Muscle layer of duodenum (tissue), 2 donors: ENCODE measurements around the gene KDM4B.
"Not testable (repeated sequence)": the region's sequence is repeated elsewhere in the genome, so short reads cannot be mapped to it uniquely, and the experiment has no call there.

Source experiments
- H3K27ac ChIP-seq: one replicate; pipeline ENCODE4 v1.7.0; 2013; ENCODE audit warnings: mild to moderate bottlenecking, low read length
- H3K27me3 ChIP-seq: one replicate; pipeline ENCODE4 v1.7.0; 2013; ENCODE audit warnings: low read depth, mild to moderate bottlenecking, control low read depth, low read length
- H3K36me3 ChIP-seq, 2 donors: one replicate each; pipeline ENCODE4 v1.7.0; 2013; ENCODE audit warnings: low read length in 2 of 2, control low read depth in 1 of 2, mild to moderate bottlenecking in 1 of 2; ENCODE audit not compliant: insufficient read depth in 2 of 2, control insufficient read depth in 1 of 2
- H3K4me1 ChIP-seq, 2 donors: one replicate each; pipeline ENCODE4 v1.7.0; 2013; ENCODE audit warnings: low read length in 2 of 2, mild to moderate bottlenecking in 2 of 2, control low read depth in 1 of 2, moderate library complexity in 1 of 2; ENCODE audit not compliant: insufficient read depth in 2 of 2, control insufficient read depth in 1 of 2
- H3K4me3 ChIP-seq, 2 donors: one replicate each; pipeline ENCODE4 v1.7.0; 2013; ENCODE audit warnings: low read length in 2 of 2, low read depth in 1 of 2, mild to moderate bottlenecking in 1 of 2
- H3K9me3 ChIP-seq, 2 donors: one replicate each; pipeline ENCODE4 v1.7.0; 2013; ENCODE audit warnings: low read length in 2 of 2, control low read depth in 1 of 2, mild to moderate bottlenecking in 1 of 2; ENCODE audit not compliant: control insufficient read depth in 1 of 2
- donor health status: healthy.

Gene KDM4B

GRCh38 chr19:4968462-4969291 is at the start of gene KDM4B:
Gene KDM4B (plus strand): TSS chr19:4969113. CDS start chr19:5032891, 63,778 bp downstream.
- Histone ChIP-seq H3K4me1 (peaks cover 0 to 34% of the 10 kb centered on the region in 2 donors), H3K36me3 (no peaks in the 10 kb centered on the region), H3K4me3 (peak within 1 kb of the TSS; percentile 67 to 90), H3K27ac (peak within 1 kb of the TSS; percentile 67), H3K9me3 (no peaks in the 10 kb centered on the region), H3K27me3 (no peaks in the 10 kb centered on the region)

DNA sequence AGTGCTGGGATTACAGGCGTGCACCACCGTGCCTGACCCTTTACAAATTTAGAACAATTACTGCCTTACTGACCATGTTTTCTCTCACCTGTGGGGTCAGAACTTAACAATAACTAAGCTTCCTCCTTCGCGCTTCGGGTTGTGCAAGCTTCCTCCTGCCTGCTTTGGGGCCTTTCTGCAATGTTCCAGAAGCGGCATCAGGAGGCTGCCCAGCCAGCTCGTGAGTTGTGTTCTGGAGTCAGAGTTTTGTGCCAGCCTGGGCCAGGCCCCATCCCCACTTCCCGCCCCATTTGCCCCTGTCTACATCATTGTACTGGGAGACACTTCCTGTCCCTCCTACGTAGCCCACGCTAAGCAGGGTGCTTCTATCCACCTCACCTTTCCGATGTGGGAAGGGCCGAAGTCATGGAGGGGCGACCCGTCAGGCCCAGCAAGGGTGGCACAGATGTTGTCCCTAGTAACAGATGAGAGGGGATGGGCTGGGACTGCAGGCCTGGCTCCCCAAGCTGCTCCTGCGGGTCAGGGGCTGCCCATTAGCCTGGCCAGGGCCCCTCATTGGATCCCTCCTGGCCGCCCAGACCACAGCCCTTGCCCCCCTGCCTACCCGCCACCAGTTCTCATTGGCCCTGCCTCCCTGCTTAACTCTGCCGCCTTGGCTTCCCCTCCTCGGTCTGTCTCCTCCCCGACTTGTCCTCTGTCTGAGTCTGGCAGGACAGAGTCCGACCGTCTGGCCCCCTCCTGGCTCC is 46.2 kb upstream of the KDM4B start:
- no peaks in the 10 kb centered on the region for H3K4me1 ChIP-seq
- H3K27me3 ChIP-seq: no peaks in the 10 kb centered on the region
- no peaks in the 10 kb centered on the region for H3K36me3 ChIP-seq
- H3K9me3 ChIP-seq: no peaks in the 10 kb centered on the region
- H3K4me3 ChIP-seq: no peak overlapping the region
- no peak overlapping the region for H3K27ac ChIP-seq

GRCh38 chr19:4923276-4923747 is 45.6 kb upstream of the KDM4B start:
- no peaks in the 10 kb centered on the region for H3K36me3 ChIP-seq

GRCh38 chr19:4929186-4929585 is 39.7 kb upstream of the KDM4B start:
- no peaks in the 10 kb centered on the region for H3K4me1 ChIP-seq
- H3K4me3 ChIP-seq: no peak overlapping the region
- H3K9me3 ChIP-seq: no peaks in the 10 kb centered on the region
- H3K36me3 ChIP-seq: no peaks in the 10 kb centered on the region
- H3K27me3 ChIP-seq: no peaks in the 10 kb centered on the region
- no peak overlapping the region for H3K27ac ChIP-seq

More at GRCh38 chr19:4923276-4923747, 45.6 kb upstream of the KDM4B start:
- Histone ChIP-seq H3K27ac (no peak overlapping the region), H3K9me3 (no peaks in the 10 kb centered on the region), H3K4me1 (no peaks in the 10 kb centered on the region), H3K27me3 (no peaks in the 10 kb centered on the region), H3K4me3 (no peak overlapping the region)

DNA sequence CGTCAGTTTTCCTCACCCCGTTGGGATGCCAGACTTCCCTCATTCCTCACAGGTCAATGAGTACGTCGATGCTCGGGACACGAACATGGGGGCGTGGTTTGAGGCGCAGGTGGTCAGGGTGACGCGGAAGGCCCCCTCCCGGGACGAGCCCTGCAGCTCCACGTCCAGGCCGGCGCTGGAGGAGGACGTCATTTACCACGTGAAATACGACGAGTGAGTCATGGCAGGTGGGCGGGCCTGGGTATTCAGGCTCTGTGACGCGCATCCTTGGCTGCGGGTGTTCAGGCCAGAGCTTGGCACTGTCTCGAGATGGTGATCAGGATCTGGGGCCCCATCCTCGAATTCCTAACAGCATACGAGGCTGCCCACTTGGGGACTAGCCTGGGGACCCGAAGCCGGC is 38.2 kb upstream of the KDM4B start:
- no peaks in the 10 kb centered on the region for H3K9me3 ChIP-seq
- no peak overlapping the region for H3K27ac ChIP-seq
- H3K4me1 ChIP-seq: no peaks in the 10 kb centered on the region
- no peaks in the 10 kb centered on the region for H3K27me3 ChIP-seq
- no peak overlapping the region for H3K4me3 ChIP-seq
- no peaks in the 10 kb centered on the region for H3K36me3 ChIP-seq

GRCh38 chr19:4932711-4933110 is 36.2 kb upstream of the KDM4B start:
- Histone ChIP-seq H3K27me3 (no peaks in the 10 kb centered on the region), H3K4me1 (no peaks in the 10 kb centered on the region), H3K9me3 (no peaks in the 10 kb centered on the region), H3K4me3 (no peak overlapping the region), H3K36me3 (no peaks in the 10 kb centered on the region), H3K27ac (no peak overlapping the region)

- Histone ChIP-seq H3K27ac (no peak overlapping the region), H3K36me3 (no peaks in the 10 kb centered on the region), H3K9me3 (no peaks in the 10 kb centered on the region), H3K4me1 (no peaks in the 10 kb centered on the region), H3K4me3 (no peak overlapping the region), H3K27me3 (no peaks in the 10 kb centered on the region)
These were observed 35.4 kb upstream of the KDM4B start for GRCh38 chr19:4933528-4933927.

DNA sequence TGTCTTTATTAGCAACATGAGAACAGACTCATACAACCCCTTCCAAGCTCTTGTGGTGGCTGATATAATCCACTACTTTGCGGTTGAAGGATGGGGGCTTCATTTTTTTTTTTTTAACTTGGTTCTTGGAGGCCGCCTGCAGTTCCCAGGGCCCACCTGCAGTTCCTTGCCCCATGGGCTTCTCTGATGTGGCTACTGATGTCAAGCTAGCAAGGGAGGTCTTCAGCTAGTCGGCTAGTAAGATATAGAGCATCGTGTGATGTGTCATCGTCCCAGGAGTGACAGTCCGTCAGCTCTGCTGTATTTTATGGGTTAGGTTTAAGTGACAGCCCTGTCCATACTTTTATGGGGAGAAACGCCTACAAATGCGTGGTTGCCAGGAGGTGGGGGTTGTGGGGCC is 33.5 kb upstream of the KDM4B start:
- Histone ChIP-seq H3K4me3 (no peak overlapping the region), H3K27ac (no peak overlapping the region), H3K4me1 (no peaks in the 10 kb centered on the region), H3K27me3 (no peaks in the 10 kb centered on the region), H3K36me3 (no peaks in the 10 kb centered on the region), H3K9me3 (no peaks in the 10 kb centered on the region)

GRCh38 chr19:4937060-4937459 is 31.9 kb upstream of the KDM4B start:
- Histone ChIP-seq H3K36me3 (no peaks in the 10 kb centered on the region), H3K4me3 (no peak overlapping the region)

DNA sequence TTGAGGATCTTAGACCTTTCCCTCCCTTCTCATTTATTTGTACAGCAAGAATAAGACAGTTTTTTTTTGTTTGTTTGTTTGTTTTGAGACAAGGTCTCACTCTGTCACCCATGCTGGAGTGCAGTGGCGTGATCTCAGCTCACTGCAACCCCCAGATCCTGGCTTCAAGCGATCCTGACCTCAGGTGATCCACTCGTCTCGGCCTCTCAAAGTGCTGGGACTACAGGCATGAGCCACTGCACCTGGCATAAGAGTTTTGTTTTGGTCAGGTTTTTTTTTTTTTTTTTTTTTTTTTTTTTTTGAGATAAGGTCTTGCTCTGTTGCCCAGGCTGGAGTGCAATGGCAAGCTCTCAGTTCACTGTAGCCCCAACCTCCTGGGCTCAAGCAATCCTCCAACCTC is 30.5 kb upstream of the KDM4B start:
- not testable (repeated sequence) for H3K27me3 ChIP-seq, H3K27ac ChIP-seq, H3K9me3 ChIP-seq, H3K4me3 ChIP-seq, H3K4me1 ChIP-seq, H3K36me3 ChIP-seq

More at GRCh38 chr19:4937060-4937459, 31.9 kb upstream of the KDM4B start:
- H3K4me1 ChIP-seq: no peaks in the 10 kb centered on the region
- H3K27me3 ChIP-seq: no peaks in the 10 kb centered on the region
- H3K9me3 ChIP-seq: no peaks in the 10 kb centered on the region
- H3K27ac ChIP-seq: no peak overlapping the region

- Histone ChIP-seq H3K4me3 (no peak overlapping the region), H3K36me3 (no peaks in the 10 kb centered on the region), H3K27ac (no peak overlapping the region), H3K9me3 (no peaks in the 10 kb centered on the region), H3K4me1 (no peaks in the 10 kb centered on the region), H3K27me3 (no peaks in the 10 kb centered on the region)
These were observed 29.4 kb upstream of the KDM4B start for GRCh38 chr19:4939466-4939865.
